D721Med (cell line): ENCODE results near the gene MALT1.
"Not testable (repeated sequence)": the region's sequence is repeated elsewhere in the genome, so short reads cannot be mapped to it uniquely, and the experiment has no call there.

Experiments used
- DNase-seq: peaks from one replicate; pipeline ENCODE4 v3.0.0; 2011; ENCODE audit warnings: low spot score; ENCODE audit not compliant: insufficient read length
- FAIRE-seq: peaks from 2 replicates; lab custom pipeline; 2011; peaks lifted over from hg19 to GRCh38; lab: Jason Lieb, UNC
- TF ChIP-seq, protein P1 (sequence below): IDR thresholded peaks from 2 replicates; pipeline ENCODE4 v1.5.1; 2012; ENCODE audit warnings: mild to moderate bottlenecking, control low read depth; ENCODE audit not compliant: insufficient read depth; ENCODE audit errors: missing control alignments

The MALT1 gene

DNA sequence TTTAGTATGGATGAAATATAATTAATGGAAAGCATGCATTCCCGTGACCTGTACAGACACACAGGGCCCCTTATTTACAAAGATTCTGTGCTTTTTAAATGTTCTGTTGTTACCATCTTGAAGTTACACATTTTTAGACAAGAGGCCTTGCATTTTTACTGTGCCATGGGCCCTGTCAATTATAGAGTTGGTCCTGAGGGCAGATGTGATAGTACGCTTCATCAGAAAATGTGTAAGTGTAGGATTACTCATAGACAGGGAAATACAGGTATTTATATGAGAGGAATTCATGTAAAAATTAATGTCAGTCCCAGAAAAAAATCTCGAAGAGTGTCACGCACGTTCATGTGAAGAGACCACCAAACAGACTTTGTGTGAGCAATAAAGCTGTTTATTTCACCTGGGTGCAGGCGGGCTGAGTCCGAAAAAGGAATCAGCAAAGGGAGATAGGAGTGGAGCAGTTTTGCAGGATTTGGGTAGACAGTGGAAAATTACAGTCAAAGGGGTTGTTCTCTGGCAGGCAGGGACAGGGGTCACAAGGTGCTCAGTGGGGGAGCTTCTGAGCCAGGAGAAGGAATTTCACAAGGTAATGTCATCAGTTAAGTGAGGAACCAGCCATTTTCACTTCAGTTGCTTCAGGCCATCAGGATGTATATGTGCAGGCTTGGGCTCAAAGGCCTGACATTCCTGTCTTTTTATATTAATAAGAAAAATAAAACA lies 30.2 kb upstream of the MALT1 start:
- FAIRE-seq = no peak
- TF ChIP-seq, protein P1, sequence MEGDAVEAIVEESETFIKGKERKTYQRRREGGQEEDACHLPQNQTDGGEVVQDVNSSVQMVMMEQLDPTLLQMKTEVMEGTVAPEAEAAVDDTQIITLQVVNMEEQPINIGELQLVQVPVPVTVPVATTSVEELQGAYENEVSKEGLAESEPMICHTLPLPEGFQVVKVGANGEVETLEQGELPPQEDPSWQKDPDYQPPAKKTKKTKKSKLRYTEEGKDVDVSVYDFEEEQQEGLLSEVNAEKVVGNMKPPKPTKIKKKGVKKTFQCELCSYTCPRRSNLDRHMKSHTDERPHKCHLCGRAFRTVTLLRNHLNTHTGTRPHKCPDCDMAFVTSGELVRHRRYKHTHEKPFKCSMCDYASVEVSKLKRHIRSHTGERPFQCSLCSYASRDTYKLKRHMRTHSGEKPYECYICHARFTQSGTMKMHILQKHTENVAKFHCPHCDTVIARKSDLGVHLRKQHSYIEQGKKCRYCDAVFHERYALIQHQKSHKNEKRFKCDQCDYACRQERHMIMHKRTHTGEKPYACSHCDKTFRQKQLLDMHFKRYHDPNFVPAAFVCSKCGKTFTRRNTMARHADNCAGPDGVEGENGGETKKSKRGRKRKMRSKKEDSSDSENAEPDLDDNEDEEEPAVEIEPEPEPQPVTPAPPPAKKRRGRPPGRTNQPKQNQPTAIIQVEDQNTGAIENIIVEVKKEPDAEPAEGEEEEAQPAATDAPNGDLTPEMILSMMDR = no peak
- peak; percentile 1 for DNase-seq

DNA sequence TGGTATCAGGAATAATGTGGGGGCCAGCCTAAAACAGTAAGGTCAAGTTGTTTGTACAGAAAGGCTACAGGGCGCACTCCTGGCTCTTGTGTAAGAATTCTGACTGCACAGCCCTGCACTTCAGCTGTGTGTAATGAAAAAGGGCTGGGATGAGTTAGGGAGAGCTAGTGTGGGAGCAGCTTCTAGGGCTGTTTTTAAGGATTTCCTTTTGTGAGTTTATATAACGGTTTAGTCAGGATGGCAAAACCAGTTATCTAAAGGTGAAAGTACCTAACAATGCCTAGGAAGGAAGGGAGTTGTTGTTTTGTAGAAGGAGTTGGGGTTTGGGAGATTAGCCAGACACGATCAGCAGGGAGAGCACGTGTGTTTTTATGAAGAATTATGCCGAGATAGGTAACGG lies 27.7 kb upstream of the MALT1 start:
- DNase-seq = not testable (repeated sequence)
- peak; percentile 25 for FAIRE-seq

DNA sequence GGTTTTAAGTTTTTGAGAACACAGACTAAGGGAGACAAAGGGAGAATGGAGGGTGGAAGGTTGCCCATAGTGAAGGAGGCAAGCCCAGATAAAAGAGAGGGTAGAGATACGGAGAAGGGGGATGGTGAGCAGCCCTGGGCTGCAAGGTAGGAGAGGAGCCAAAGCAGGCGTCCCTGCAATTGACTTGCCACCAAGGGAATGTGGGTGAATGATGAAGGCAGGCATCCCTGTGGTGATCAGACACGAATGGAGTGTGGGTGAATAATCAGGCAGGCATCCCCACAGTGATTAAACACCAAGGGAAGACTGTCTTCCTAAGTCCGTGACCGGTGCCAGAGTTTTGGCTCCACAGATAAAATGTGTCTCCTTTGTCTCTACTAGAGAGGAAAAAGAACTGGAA lies 25.9 kb upstream of the MALT1 start:
- no peak for FAIRE-seq
- TF ChIP-seq, protein P1 = no peak
- no peak for DNase-seq

DNA sequence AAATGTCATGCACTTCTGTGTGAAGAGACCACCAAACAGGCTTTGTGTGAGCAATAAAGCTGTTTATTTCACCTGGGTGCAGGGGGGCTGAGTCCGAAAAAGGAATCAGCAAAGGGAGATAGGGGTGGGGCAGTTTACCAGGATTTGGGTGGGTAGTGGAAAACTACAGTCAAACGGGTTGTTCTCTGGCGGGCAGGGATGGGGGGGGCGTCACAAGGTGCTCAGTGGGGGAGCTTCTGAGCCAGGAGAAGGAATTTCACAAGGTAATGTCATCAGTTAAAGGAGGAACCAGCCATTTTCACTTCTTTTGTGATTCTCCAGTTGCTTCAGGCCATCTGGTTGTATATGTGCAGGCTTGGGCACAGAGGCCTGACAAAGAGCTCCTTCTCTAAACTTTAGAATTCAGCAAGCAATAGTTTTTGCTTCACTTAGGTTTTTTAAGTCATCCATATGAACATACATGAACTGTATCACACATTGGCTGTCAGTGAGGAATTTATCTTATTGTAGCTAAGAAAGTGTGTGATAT lies 24.9 kb upstream of the MALT1 start:
- FAIRE-seq (peak; percentile 96), DNase-seq (no peak)
- TF ChIP-seq, protein P1 = no peak

DNA sequence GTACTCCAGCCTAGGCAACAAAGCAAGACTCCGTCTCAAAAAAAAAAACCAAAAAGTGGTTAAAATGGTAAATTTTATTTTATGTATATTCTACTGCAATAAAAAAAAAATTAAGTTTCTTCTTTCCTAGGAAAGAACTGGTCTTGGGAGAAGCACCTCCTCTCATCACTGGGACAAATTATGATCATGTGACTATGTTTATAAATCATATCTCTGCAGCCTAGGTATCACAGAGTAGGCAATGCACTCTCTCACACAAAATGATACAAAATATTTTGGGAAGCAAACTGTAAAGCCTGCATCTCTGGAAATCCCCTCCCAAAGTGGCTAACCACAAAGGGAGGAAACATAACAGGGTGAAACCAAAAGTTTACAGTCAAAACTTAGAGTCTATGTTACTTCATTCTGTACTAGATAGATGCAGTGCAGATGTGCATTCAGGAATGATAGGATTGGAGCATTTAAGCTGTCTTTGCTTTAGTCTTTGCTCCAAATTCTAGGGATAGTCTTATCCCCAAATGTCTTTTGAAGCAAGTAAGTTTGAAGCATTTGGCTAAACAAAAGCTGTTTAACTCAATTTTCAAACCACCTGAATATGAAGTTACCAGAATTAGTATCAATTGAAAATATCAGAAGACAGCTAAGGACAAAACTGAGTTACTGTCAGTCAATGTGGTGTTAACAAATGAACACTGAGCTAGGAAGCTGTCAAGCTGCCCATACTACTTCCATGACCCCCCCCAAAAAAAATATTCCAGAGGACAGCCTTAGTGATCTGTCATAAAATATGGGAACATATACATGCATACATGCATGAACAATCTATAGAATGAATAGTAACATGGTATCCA lies 21.1 kb upstream of the MALT1 start:
- DNase-seq = no peak
- peak; percentile 95 for FAIRE-seq

DNA sequence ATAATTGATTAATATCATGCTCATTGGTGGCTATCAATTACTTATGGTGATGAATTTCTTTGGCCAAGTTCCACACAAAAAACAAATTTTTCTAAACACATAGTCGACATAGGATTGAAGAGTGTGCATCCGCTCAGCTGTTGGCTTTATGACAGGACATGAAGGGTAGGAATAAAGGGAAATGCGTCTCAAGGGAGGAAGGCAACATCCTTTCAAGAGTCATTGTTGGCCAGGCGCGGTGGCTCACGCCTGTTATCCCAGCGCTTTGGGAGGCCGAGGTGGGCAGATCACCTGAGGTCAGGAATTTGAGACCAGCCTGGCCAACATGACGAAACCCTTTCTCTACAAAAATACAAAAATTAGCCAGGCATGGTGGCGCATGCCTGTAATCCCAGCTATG lies 20.4 kb upstream of the MALT1 start:
- FAIRE-seq = not testable (repeated sequence)
- DNase-seq = peak; percentile 3

More for the DNA sequence above, 21.1 kb upstream of the MALT1 start:
- TF ChIP-seq, protein P1 = no peak

DNA sequence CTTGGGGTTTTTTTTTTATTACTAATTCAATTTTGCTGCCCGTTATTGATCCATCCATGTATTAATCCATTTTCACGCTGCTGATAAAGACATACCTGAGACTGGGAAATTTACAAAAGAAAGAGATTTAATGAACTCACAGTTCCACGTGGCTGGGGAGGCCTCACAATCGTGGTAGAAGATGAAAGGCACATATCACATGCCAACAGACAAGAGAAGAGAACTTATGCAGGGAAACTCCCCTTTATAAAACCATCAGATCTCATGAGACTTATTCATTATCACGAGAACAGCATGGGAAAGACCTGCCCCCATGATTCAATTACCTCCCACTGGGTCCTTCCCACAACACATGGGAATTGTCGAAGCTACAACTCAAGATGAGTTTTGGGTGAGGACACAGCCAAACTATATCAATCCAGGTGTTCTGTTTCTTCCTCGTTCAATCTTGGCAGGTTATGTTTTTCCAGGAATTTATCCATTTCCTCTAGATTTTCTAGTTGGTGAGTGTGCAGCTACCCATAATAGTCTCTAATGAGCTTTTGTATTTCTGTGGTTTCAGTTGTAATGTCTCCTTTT lies 18.0 kb upstream of the MALT1 start:
- FAIRE-seq, DNase-seq: not testable (repeated sequence)

DNA sequence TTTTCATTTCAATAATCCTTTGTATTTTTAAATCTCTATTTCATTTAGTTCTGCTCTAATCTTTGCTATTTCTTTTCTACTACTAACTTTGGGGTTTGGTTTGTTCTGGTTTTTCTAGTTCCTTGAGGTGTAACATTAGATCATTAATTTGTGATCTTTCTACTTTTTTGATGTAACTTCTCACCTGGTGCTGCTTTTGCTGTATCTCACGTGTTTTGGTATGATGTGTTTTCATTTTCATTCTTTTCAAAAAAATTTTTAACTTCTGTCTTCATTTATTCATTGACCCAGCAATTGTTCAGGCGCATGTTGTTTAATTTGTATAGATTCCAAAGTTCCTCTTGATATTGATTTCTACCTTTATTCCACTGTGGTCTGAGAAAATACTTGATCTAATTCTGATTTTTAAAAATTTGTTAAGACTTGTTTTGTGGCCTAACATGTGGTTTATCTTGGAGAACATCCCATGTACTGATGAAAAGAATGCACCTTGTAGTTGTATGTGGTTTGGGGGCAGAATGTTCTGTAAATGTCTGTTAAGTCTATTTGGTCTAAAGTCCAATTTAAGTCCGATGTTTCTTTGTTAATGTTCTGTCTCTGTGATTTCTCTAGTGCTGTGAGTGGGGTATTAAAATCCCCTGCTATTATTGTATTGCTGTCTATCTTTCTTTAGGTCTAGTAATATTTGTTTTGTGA lies 17.3 kb upstream of the MALT1 start:
- DNase-seq (no peak), FAIRE-seq (no peak)
- TF ChIP-seq, protein P1 = no peak
